ENCODE results near the gene PKIB. TPM values are rescaled to one million over a fixed set of nuclear protein-coding genes. Genes with fewer than 3 reads are reported as not detected.

The PKIB gene
- total RNA-seq, 1 donor from 2014 or later: 44.8 TPM

- H3K27me3 Mint-ChIP-seq: no peaks in the 10 kb centered on the region
These were observed 92.6 kb downstream of the PKIB start for GRCh38 chr6:122702841-122703240.

DNA sequence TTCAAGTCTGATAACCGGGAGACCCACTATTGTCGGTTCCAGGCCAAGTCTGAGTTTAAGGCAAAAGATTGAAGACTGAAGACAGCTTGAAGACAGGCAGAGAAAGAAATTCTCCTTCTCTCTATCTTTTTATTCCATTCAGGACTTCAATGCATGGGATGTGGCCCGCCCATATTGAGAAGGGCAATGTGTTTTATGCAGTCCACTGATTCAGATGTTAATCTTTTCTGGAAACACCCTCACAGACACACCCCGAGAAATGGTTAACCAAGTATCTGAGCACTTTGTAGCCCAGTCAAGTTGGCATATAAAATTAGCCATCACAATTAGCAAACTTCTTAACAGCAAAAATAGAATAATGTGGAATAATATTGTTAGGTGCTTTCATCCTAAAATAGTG lies 93.9 kb downstream of the PKIB start:
- Mint-ChIP-seq H3K4me3 (ENCODE audit: low read depth) (no peak overlapping the region), H3K27ac (no peak overlapping the region), H3K4me1 (ENCODE audit: low read depth) (no peaks in the 10 kb centered on the region), H3K27me3 (no peaks in the 10 kb centered on the region), H3K36me3 (ENCODE audit: insufficient read depth) (peaks cover 1% of the 10 kb centered on the region), H3K9me3 (ENCODE audit: low read depth) (no peaks in the 10 kb centered on the region)
- no peak for DNase-seq (ENCODE audit: low spot score, unreplicated experiment)
- TF ChIP-seq CTCF (IDR thresholded peaks at IDR 0.05; ENCODE audit: unreplicated experiment): no peak

More at GRCh38 chr6:122702841-122703240, 92.6 kb downstream of the PKIB start:
- no peak for DNase-seq (ENCODE audit: low spot score, unreplicated experiment)
- Mint-ChIP-seq H3K36me3 (ENCODE audit: insufficient read depth) (peaks cover 1% of the 10 kb centered on the region), H3K4me3 (ENCODE audit: low read depth) (no peak overlapping the region), H3K4me1 (ENCODE audit: low read depth) (no peaks in the 10 kb centered on the region), H3K9me3 (ENCODE audit: low read depth) (no peaks in the 10 kb centered on the region), H3K27ac (no peak overlapping the region)
- TF ChIP-seq CTCF (IDR thresholded peaks at IDR 0.05; ENCODE audit: unreplicated experiment): no peak

- Mint-ChIP-seq H3K27ac (no peak overlapping the region), H3K36me3 (ENCODE audit: insufficient read depth) (peaks cover 2% of the 10 kb centered on the region), H3K9me3 (ENCODE audit: low read depth) (no peaks in the 10 kb centered on the region), H3K4me1 (ENCODE audit: low read depth) (no peaks in the 10 kb centered on the region), H3K4me3 (ENCODE audit: low read depth) (no peak overlapping the region), H3K27me3 (no peaks in the 10 kb centered on the region)
- DNase-seq (ENCODE audit: low spot score, unreplicated experiment): no peak
- no peak for TF ChIP-seq CTCF (IDR thresholded peaks at IDR 0.05; ENCODE audit: unreplicated experiment)
These were observed 99.8 kb downstream of the PKIB start for GRCh38 chr6:122709922-122710512.

GRCh38 chr6:122710908-122711635 lies 100.9 kb downstream of the PKIB start:
- Mint-ChIP-seq H3K4me1 (ENCODE audit: low read depth) (no peaks in the 10 kb centered on the region), H3K27me3 (no peaks in the 10 kb centered on the region), H3K36me3 (ENCODE audit: insufficient read depth) (peaks cover 1% of the 10 kb centered on the region), H3K27ac (no peak overlapping the region), H3K9me3 (ENCODE audit: low read depth) (no peaks in the 10 kb centered on the region), H3K4me3 (ENCODE audit: low read depth) (no peak overlapping the region)
- TF ChIP-seq CTCF (IDR thresholded peaks at IDR 0.05; ENCODE audit: unreplicated experiment): no peak
- no peak for DNase-seq (ENCODE audit: low spot score, unreplicated experiment)

DNA sequence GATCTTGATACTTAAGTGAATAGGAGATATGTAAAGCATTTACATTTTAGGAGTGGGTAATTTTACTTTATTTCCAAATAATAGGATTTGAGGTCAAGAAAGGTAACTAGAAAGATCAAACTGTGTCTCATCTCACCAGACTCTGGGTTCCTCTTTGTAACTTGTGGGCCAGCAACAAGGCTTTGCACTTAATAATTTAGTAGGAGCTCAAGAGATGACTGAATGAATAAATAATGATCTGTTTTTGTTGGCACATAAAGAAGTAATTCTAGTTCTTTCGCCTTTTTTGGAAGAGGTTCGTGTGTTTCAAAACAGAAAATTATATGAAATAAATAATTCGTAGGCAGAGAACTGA lies 101.9 kb downstream of the PKIB start:
- Mint-ChIP-seq H3K4me3 (ENCODE audit: low read depth) (no peak overlapping the region), H3K4me1 (ENCODE audit: low read depth) (no peaks in the 10 kb centered on the region), H3K27ac (no peak overlapping the region), H3K27me3 (no peaks in the 10 kb centered on the region), H3K9me3 (ENCODE audit: low read depth) (no peaks in the 10 kb centered on the region), H3K36me3 (ENCODE audit: insufficient read depth) (peaks cover 1% of the 10 kb centered on the region)
- TF ChIP-seq CTCF (IDR thresholded peaks at IDR 0.05; ENCODE audit: unreplicated experiment): no peak
- DNase-seq (ENCODE audit: low spot score, unreplicated experiment): no peak
